Keratinocyte (primary cell): Measurements from ENCODE around the gene TNFRSF14. TPM values are rescaled to one million over a fixed set of nuclear protein-coding genes. Genes with fewer than 3 reads are reported as not detected.
"Not testable (repeated sequence)": the region's sequence is repeated elsewhere in the genome, so short reads cannot be mapped to it uniquely, and the experiment has no call there.

Experiments
- DNase-seq: peaks from one replicate; pipeline ENCODE4 v3.0.0-alpha.2; 2011; ENCODE audit warnings: low read depth, missing footprints, low spot score
- FAIRE-seq: peaks from 2 replicates; lab custom pipeline; 2011; peaks lifted over from hg19 to GRCh38; lab: Jason Lieb, UNC
- H2AFZ ChIP-seq: 2 replicates; pipeline ENCODE4 v1.6.0; 2012; ENCODE audit warnings: low read length, control low read depth, inconsistent platforms; ENCODE audit not compliant: control insufficient read depth
- H3K27ac ChIP-seq: 2 replicates; pipeline ENCODE4 v1.5.1; 2011; ENCODE audit warnings: low read length; ENCODE audit not compliant: control insufficient read depth, insufficient read depth
- H3K27me3 ChIP-seq: 3 replicates; pipeline ENCODE4 v1.6.0; 2011; ENCODE audit warnings: low read length; ENCODE audit not compliant: control insufficient read depth, insufficient read depth; ENCODE audit errors: extremely low read depth
- H3K36me3 ChIP-seq, 2 experiments: 2 replicates in 1 of 2; 3 replicates in 1 of 2; pipeline ENCODE4 v1.5.1; 2011; ENCODE audit warnings: low read length in 2 of 2, mild to moderate bottlenecking in 1 of 2; ENCODE audit not compliant: control insufficient read depth in 2 of 2, insufficient read depth in 2 of 2; ENCODE audit errors: extremely low read depth in 1 of 2
- H3K4me1 ChIP-seq: 3 replicates; pipeline ENCODE4 v1.5.1; 2011; ENCODE audit warnings: low read length; ENCODE audit not compliant: control insufficient read depth, insufficient read depth; ENCODE audit errors: extremely low read depth
- H3K4me2 ChIP-seq: 3 replicates; pipeline ENCODE4 v1.6.0; 2011; ENCODE audit warnings: low read depth, low read length; ENCODE audit not compliant: control insufficient read depth, insufficient read depth; ENCODE audit errors: extremely low read depth
- H3K4me3 ChIP-seq, 3 experiments: fragments of 200-600 bp in 1 of 3; sonication (generic) in 1 of 3; 2 replicates in 2 of 3; 3 replicates in 1 of 3; pipeline ENCODE4 v1.5.1; 2011 to 2016; ENCODE audit warnings: low read length in 3 of 3, mild to moderate bottlenecking in 3 of 3, control low read depth in 2 of 3, inconsistent platforms in 1 of 3, low read depth in 1 of 3, mixed read lengths in 1 of 3, mixed run types in 1 of 3, moderate library complexity in 1 of 3; ENCODE audit not compliant: control insufficient read depth in 2 of 3, insufficient read depth in 2 of 3; ENCODE audit errors: extremely low read depth in 1 of 3
- H3K79me2 ChIP-seq: 2 replicates; pipeline ENCODE4 v1.6.0; 2012; ENCODE audit warnings: low read length; ENCODE audit not compliant: control insufficient read depth, insufficient read depth
- H3K9ac ChIP-seq: 3 replicates; pipeline ENCODE4 v1.6.0; 2011; ENCODE audit warnings: low read length; ENCODE audit not compliant: control insufficient read depth, insufficient read depth; ENCODE audit errors: extremely low read depth
- H3K9me1 ChIP-seq: 3 replicates; pipeline ENCODE4 v1.6.0; 2011; ENCODE audit warnings: low read length; ENCODE audit not compliant: control insufficient read depth, insufficient read depth; ENCODE audit errors: extremely low read depth
- H3K9me3 ChIP-seq: 2 replicates; pipeline ENCODE4 v1.5.1; 2012; ENCODE audit warnings: low read depth, low read length; ENCODE audit not compliant: control insufficient read depth
- H4K20me1 ChIP-seq: 3 replicates; pipeline ENCODE4 v1.6.0; 2011; ENCODE audit warnings: low read length; ENCODE audit not compliant: control insufficient read depth, insufficient read depth; ENCODE audit errors: extremely low read depth
- CTCF ChIP-seq, 3 experiments: IDR thresholded peaks in 1 of 3; conservative IDR thresholded peaks in 1 of 3; optimal IDR thresholded peaks in 1 of 3; 2 replicates in 2 of 3; 3 replicates in 1 of 3; pipeline versions ENCODE3 to v1.5.1; 2011; ENCODE audit warnings: low read length in 3 of 3, mild to moderate bottlenecking in 3 of 3, moderate library complexity in 2 of 3, control low read depth in 1 of 3, inconsistent platforms in 1 of 3; ENCODE audit not compliant: insufficient read depth in 2 of 3; ENCODE audit errors: extremely low read depth in 1 of 3
- EZH2 ChIP-seq: IDR thresholded peaks from one replicate; pipeline ENCODE4 v1.6.1; 2012; ENCODE audit warnings: inconsistent platforms, mild to moderate bottlenecking, low read length, moderate library complexity
- dilution Hi-C: fragments of 300-500 bp; cut with MboI; formaldehyde crosslinking; loops from one replicate; pipeline ENCODE4 v1.7.0; 2020; ENCODE audit warnings: low sequenced_read_pairs; ENCODE audit not compliant: extremely low pct_ligation_motif_present
- polyA plus RNA-seq, 5 experiments: library from polyadenylated mRNA; depleted of rRNA in 3 of 5; stranded (reverse) in 3 of 5; stranded (forward) in 1 of 5; unstranded in 1 of 5; fragments of >200 nt; gene quantifications; 1 replicate in 1 of 5; 2 replicates in 3 of 5; 3 replicates in 1 of 5; pipeline versions ENCODE4 v1.2.1 to v1.2.3, GENCODE V29; 2011 to 2012; ENCODE audit warnings: missing spikeins in 2 of 5, low read depth in 1 of 5, low replicate concordance in 1 of 5

Gene TNFRSF14
- polyA plus RNA-seq, 1 donor (not counting 4 experiments of a cell fraction or from before 2014, with no cell fraction given) = 5.2 TPM

GRCh38 chr1:2574350-2574749 lies 18.2 kb downstream of the TNFRSF14 start:
- DNase-seq = no peak
- H3K79me2 ChIP-seq = no peaks in the 10 kb centered on the region
- no peaks in the 10 kb centered on the region for H3K9me1 ChIP-seq
- TF ChIP-seq EZH2 (no peak), CTCF (optimal IDR thresholded peaks at IDR 0.05 in 1 of 3, IDR thresholded peaks at IDR 0.05 in 1 of 3, conservative IDR thresholded peaks at IDR 0.05 in 1 of 3; ENCODE audit: extremely low read depth in 1 of 3, insufficient read depth in 2 of 3, low read length in 3 of 3) (no peak)
- peaks cover 10% of the 10 kb centered on the region for H3K27me3 ChIP-seq
- no peaks in the 10 kb centered on the region for H3K36me3 ChIP-seq
- no peak overlapping the region for H3K27ac ChIP-seq
- no peaks in the 10 kb centered on the region for H3K9me3 ChIP-seq
- H3K4me3 ChIP-seq = no peak overlapping the region
- H4K20me1 ChIP-seq = no peaks in the 10 kb centered on the region
- H3K4me1 ChIP-seq = no peaks in the 10 kb centered on the region
- no peak for FAIRE-seq
- no peak overlapping the region for H3K9ac ChIP-seq
- dilution Hi-C loops = no loop called here
- H2AFZ ChIP-seq = no peak overlapping the region
- H3K4me2 ChIP-seq = no peak overlapping the region

GRCh38 chr1:2575801-2576663 lies 19.9 kb downstream of the TNFRSF14 start:
- FAIRE-seq (no peak), DNase-seq (no peak)
- Histone ChIP-seq H2AFZ (no peak overlapping the region), H3K9ac (no peak overlapping the region), H3K27ac (no peak overlapping the region), H3K36me3 (no peaks in the 10 kb centered on the region), H3K79me2 (no peaks in the 10 kb centered on the region), H4K20me1 (no peaks in the 10 kb centered on the region), H3K9me3 (no peaks in the 10 kb centered on the region), H3K4me2 (no peak overlapping the region), H3K9me1 (no peaks in the 10 kb centered on the region), H3K27me3 (peaks cover 6% of the 10 kb centered on the region), H3K4me3 (no peak overlapping the region), H3K4me1 (no peaks in the 10 kb centered on the region)
- TF ChIP-seq CTCF (optimal IDR thresholded peaks at IDR 0.05 in 1 of 3, IDR thresholded peaks at IDR 0.05 in 1 of 3, conservative IDR thresholded peaks at IDR 0.05 in 1 of 3; ENCODE audit: extremely low read depth in 1 of 3, insufficient read depth in 2 of 3, low read length in 3 of 3) (no peak), EZH2 (no peak)
- dilution Hi-C loops = no loop called here

- H3K4me1 ChIP-seq, H3K4me2 ChIP-seq, H3K9ac ChIP-seq, H3K79me2 ChIP-seq, H3K27ac ChIP-seq, FAIRE-seq, H3K36me3 ChIP-seq, H3K27me3 ChIP-seq, H3K9me3 ChIP-seq, H3K9me1 ChIP-seq, H3K4me3 ChIP-seq, DNase-seq, H2AFZ ChIP-seq, dilution Hi-C loops, H4K20me1 ChIP-seq: not testable (repeated sequence)
These were observed 21.4 kb downstream of the TNFRSF14 start for GRCh38 chr1:2577565-2578075.
